NCI-H128 (cell line): Measurements from ENCODE around the gene KIAA2012.
"Not testable (repeated sequence)": the region's sequence is repeated elsewhere in the genome, so short reads cannot be mapped to it uniquely, and the experiment has no call there.

ENCODE experiments used
- DNase-seq: peaks from one replicate; lab custom pipeline; 2025; ENCODE audit not compliant: unreplicated experiment; lab: John Stamatoyannopoulos, UW

KIAA2012 gene

GRCh38 chr2:202114795-202115194 lies 41.7 kb downstream of the KIAA2012 start:
- DNase-seq = no peak

- DNase-seq = no peak
Measured at GRCh38 chr2:202115479-202115971, 42.5 kb downstream of the KIAA2012 start.

- DNase-seq = no peak
Measured at GRCh38 chr2:202116691-202117090, 43.6 kb downstream of the KIAA2012 start.

- no peak for DNase-seq
Measured at GRCh38 chr2:202118168-202118567, 45.1 kb downstream of the KIAA2012 start.

GRCh38 chr2:202120828-202121227 lies 47.8 kb downstream of the KIAA2012 start:
- DNase-seq = no peak

- no peak for DNase-seq
Measured at GRCh38 chr2:202121532-202122162, 48.6 kb downstream of the KIAA2012 start.

GRCh38 chr2:202122163-202122540 lies 49.1 kb downstream of the KIAA2012 start:
- DNase-seq = no peak

- no peak for DNase-seq
Measured at GRCh38 chr2:202122980-202123720, 50.1 kb downstream of the KIAA2012 start.

- no peak for DNase-seq
Measured at GRCh38 chr2:202124286-202124685, 51.2 kb downstream of the KIAA2012 start.

- DNase-seq = no peak
Measured at GRCh38 chr2:202127687-202128331, 54.8 kb downstream of the KIAA2012 start.

GRCh38 chr2:202129841-202130240 lies 56.8 kb downstream of the KIAA2012 start:
- DNase-seq = no peak

- no peak for DNase-seq
Measured at GRCh38 chr2:202133200-202133908, 60.3 kb downstream of the KIAA2012 start.

- no peak for DNase-seq
Measured at GRCh38 chr2:202133909-202134265, 60.8 kb downstream of the KIAA2012 start.

GRCh38 chr2:202135091-202135874 lies 62.2 kb downstream of the KIAA2012 start:
- DNase-seq = no peak

- not testable (repeated sequence) for DNase-seq
Measured at GRCh38 chr2:202136039-202136438, 63.0 kb downstream of the KIAA2012 start.

GRCh38 chr2:202136526-202136925 lies 63.5 kb downstream of the KIAA2012 start:
- DNase-seq = no peak

- DNase-seq = no peak
Measured at GRCh38 chr2:202140522-202141252, 67.6 kb downstream of the KIAA2012 start.

GRCh38 chr2:202141329-202141947 lies 68.4 kb downstream of the KIAA2012 start:
- no peak for DNase-seq

- no peak for DNase-seq
Measured at GRCh38 chr2:202142540-202142939, 69.5 kb downstream of the KIAA2012 start.

- no peak for DNase-seq
Measured at GRCh38 chr2:202147775-202148174, 74.7 kb downstream of the KIAA2012 start.
